GM12878 (cell line): ENCODE data around the gene SMPD2. TPM values are rescaled to one million over a fixed set of nuclear protein-coding genes. Genes with fewer than 3 reads are reported as not detected.
A peak's percentile ranks its signal among the peaks of the same experiment; 100 is the strongest.

Experiments used
- ASH2L ChIP-seq: fragments of 300-600, 200-600 bp; sonication (generic); IDR thresholded peaks from 2 replicates; pipeline ENCODE4 v1.6.1; 2017; ENCODE audit warnings: low read depth, mild to moderate bottlenecking, borderline replicate concordance
- ATF3 ChIP-seq: IDR thresholded peaks from 2 replicates; pipeline ENCODE4 v1.6.1; 2011; ENCODE audit warnings: low read depth, mild to moderate bottlenecking, low read length, moderate library complexity, borderline replicate concordance; ENCODE audit errors: extremely low read depth
- BACH1 ChIP-seq: fragments of 450-650 bp; IDR thresholded peaks from 2 replicates; pipeline ENCODE4 v1.6.1; 2017; ENCODE audit warnings: mild to moderate bottlenecking, borderline replicate concordance
- CEBPB ChIP-seq, 2 experiments: fragments of 150-350 bp in 1 of 2; IDR thresholded peaks; 2 replicates each; pipeline ENCODE4 v1.6.1; 2012 to 2014; ENCODE audit warnings: low read depth in 2 of 2, low read length in 2 of 2, borderline replicate concordance in 1 of 2, inconsistent platforms in 1 of 2
- E2F8 ChIP-seq: fragments of 450-650 bp; IDR thresholded peaks from 2 replicates; pipeline ENCODE4 v1.6.1; 2018; ENCODE audit warnings: mild to moderate bottlenecking, low read depth, moderate library complexity; ENCODE audit not compliant: partially characterized antibody
- ELK1 ChIP-seq: IDR thresholded peaks from 2 replicates; pipeline ENCODE4 v1.6.1; 2012; ENCODE audit warnings: low read depth, low read length, improper control_type of control experiment
- IKZF2 ChIP-seq, 2 experiments: fragments of 450-650 bp; IDR thresholded peaks; 2 replicates each; pipeline ENCODE4 v1.6.1; 2017; ENCODE audit warnings: mild to moderate bottlenecking in 2 of 2, moderate library complexity in 2 of 2
- MTA3 ChIP-seq: IDR thresholded peaks from 2 replicates; pipeline ENCODE4 v1.6.1; 2012; ENCODE audit warnings: low read length, inconsistent platforms, borderline replicate concordance
- POLR2A ChIP-seq: IDR thresholded peaks from 2 replicates; pipeline ENCODE4 v1.6.1; 2011; ENCODE audit warnings: low read depth, mild to moderate bottlenecking, low read length
- RAD21 ChIP-seq: IDR thresholded peaks from 2 replicates; pipeline ENCODE4 v1.6.1; 2011; ENCODE audit warnings: mild to moderate bottlenecking, low read depth, low read length, moderate library complexity; ENCODE audit not compliant: insufficient read depth
- RELA ChIP-seq: fragments of 450-650 bp; IDR thresholded peaks from 2 replicates; pipeline ENCODE4 v1.8.0; 2014; ENCODE audit warnings: borderline replicate concordance; ENCODE audit not compliant: partially characterized antibody
- YBX1 ChIP-seq: fragments of 450-650 bp; IDR thresholded peaks from 2 replicates; pipeline ENCODE4 v1.6.1; 2016; ENCODE audit warnings: antibody characterized with exemption
- polyA plus RNA-seq, 11 experiments: library from polyadenylated mRNA; depleted of rRNA in 4 of 11; unstranded in 6 of 11; stranded (reverse) in 5 of 11; fragments of >200 nt; fragmentation: Nextera tagmentation in 4 of 11; fragmentation: Illumina TruSeq in 1 of 11; extraction: Ambion mirVana in 4 of 11; extraction: Trizol in 1 of 11; gene quantifications; 1 replicate in 1 of 11; 2 replicates in 10 of 11; pipeline versions ENCODE4 v1.2.1 to v1.2.3, GENCODE V29; 2011 to 2016; ENCODE audit warnings: inconsistent platforms in 2 of 11, missing spikeins in 2 of 11, low read depth in 1 of 11
- total RNA-seq, 4 experiments: library from RNA; depleted of rRNA in 3 of 4; stranded (reverse); fragments of >200 nt in 3 of 4; fragmentation: Illumina TruSeq in 1 of 4; extraction: Trizol in 1 of 4; gene quantifications; 2 replicates each; pipeline versions ENCODE4 v1.2.1 to v1.2.3, GENCODE V29; 2013 to 2021
- TF ChIP-seq, protein P1 (sequence below): fragments of 450-650 bp; IDR thresholded peaks from 2 replicates; pipeline ENCODE4 v1.6.1; 2017; ENCODE audit warnings: mild to moderate bottlenecking, moderate library complexity
- TF ChIP-seq, protein P2 (sequence below): fragments of 450-650 bp; formaldehyde crosslinking; IDR thresholded peaks from 2 replicates; pipeline ENCODE4 v1.4.0; 2022; ENCODE audit warnings: mild to moderate bottlenecking, moderate library complexity
- TF ChIP-seq, protein P3 (sequence below): fragments of 450-650 bp; IDR thresholded peaks from 2 replicates; pipeline ENCODE4 v1.6.1; 2017; ENCODE audit warnings: mild to moderate bottlenecking

The SMPD2 gene
- total and polyA plus RNA-seq, 10 of the 15 experiments (the other 5 are each of a cell fraction or from before 2014, with no cell fraction given), result 0.06 to 15.4 (median 9.7) TPM

DNA sequence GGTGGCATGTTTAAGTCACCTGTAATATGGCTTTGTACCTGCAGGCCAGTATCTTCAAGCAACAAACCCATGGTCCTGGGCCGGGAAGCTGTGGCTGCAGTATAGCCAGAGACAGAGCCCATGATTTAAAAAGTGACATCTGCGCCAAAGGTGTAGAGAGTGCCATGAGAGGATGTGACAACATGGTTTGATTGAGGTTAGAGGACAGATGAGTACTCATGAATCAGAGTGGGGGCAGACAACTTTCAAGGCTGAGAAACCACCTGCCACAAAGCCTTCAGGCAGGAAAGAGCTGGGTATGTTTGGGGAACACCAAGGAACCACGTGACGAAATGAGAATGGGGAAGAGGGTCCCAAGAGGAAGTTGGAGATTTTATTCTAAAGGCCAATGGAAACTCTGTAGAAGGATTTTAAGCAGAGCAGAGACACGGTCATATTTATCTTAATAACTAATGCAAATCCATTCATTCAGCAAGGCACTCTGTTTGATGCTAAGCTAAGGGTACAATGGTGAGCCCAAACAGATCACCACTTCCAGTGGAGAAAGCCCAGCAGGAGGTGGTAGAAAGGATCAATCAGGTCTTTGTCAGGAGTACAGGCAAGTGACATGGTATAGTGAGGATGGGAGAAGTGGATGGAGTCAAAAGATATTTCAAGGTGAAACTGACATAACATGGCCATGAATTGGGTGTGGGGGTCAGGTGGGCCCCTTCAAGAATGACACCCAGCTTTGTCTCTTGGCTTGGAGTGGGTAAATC is 18.4 kb downstream of the SMPD2 start (continued):
- peak; percentile 82 to 85; a peak in 3 of 4 replicates for TF ChIP-seq IKZF2 (IDR thresholded peaks at IDR 0.05)
- TF ChIP-seq, protein P1, sequence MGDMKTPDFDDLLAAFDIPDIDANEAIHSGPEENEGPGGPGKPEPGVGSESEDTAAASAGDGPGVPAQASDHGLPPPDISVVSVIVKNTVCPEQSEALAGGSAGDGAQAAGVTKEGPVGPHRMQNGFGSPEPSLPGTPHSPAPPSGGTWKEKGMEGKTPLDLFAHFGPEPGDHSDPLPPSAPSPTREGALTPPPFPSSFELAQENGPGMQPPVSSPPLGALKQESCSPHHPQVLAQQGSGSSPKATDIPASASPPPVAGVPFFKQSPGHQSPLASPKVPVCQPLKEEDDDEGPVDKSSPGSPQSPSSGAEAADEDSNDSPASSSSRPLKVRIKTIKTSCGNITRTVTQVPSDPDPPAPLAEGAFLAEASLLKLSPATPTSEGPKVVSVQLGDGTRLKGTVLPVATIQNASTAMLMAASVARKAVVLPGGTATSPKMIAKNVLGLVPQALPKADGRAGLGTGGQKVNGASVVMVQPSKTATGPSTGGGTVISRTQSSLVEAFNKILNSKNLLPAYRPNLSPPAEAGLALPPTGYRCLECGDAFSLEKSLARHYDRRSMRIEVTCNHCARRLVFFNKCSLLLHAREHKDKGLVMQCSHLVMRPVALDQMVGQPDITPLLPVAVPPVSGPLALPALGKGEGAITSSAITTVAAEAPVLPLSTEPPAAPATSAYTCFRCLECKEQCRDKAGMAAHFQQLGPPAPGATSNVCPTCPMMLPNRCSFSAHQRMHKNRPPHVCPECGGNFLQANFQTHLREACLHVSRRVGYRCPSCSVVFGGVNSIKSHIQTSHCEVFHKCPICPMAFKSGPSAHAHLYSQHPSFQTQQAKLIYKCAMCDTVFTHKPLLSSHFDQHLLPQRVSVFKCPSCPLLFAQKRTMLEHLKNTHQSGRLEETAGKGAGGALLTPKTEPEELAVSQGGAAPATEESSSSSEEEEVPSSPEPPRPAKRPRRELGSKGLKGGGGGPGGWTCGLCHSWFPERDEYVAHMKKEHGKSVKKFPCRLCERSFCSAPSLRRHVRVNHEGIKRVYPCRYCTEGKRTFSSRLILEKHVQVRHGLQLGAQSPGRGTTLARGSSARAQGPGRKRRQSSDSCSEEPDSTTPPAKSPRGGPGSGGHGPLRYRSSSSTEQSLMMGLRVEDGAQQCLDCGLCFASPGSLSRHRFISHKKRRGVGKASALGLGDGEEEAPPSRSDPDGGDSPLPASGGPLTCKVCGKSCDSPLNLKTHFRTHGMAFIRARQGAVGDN, result peak; percentile 65
- TF ChIP-seq POLR2A, result no peak
- TF ChIP-seq, protein P2, sequence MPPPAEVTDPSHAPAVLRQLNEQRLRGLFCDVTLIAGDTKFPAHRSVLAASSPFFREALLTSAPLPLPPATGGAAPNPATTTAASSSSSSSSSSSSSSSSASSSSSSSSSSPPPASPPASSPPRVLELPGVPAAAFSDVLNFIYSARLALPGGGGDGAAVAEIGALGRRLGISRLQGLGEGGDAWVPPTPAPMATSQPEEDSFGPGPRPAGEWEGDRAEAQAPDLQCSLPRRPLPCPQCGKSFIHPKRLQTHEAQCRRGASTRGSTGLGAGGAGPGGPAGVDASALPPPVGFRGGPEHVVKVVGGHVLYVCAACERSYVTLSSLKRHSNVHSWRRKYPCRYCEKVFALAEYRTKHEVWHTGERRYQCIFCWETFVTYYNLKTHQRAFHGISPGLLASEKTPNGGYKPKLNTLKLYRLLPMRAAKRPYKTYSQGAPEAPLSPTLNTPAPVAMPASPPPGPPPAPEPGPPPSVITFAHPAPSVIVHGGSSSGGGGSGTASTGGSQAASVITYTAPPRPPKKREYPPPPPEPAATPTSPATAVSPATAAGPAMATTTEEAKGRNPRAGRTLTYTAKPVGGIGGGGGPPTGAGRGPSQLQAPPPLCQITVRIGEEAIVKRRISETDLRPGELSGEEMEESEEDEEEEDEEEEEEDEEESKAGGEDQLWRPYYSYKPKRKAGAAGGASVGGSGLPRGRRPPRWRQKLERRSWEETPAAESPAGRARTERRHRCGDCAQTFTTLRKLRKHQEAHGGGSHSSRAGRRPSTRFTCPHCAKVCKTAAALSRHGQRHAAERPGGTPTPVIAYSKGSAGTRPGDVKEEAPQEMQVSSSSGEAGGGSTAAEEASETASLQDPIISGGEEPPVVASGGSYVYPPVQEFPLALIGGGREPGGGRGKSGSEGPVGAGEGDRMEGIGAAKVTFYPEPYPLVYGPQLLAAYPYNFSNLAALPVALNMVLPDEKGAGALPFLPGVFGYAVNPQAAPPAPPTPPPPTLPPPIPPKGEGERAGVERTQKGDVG (CRISPR knock-in tag), result no peak
- TF ChIP-seq RAD21, result no peak
- TF ChIP-seq ASH2L, result no peak
- TF ChIP-seq ELK1, result no peak
- no peak for TF ChIP-seq YBX1
- TF ChIP-seq E2F8, result no peak
- TF ChIP-seq ATF3, result 0 out of 2 replicates have a peak, but pooled peaks have one; percentile 6
- no peak for TF ChIP-seq MTA3
- TF ChIP-seq BACH1, result no peak
- no peak for TF ChIP-seq RELA
- TF ChIP-seq CEBPB (IDR thresholded peaks at IDR 0.05; ENCODE audit: borderline replicate concordance in 1 of 2, low read depth in 2 of 2, low read length in 2 of 2), result no peak
- TF ChIP-seq, protein P3, sequence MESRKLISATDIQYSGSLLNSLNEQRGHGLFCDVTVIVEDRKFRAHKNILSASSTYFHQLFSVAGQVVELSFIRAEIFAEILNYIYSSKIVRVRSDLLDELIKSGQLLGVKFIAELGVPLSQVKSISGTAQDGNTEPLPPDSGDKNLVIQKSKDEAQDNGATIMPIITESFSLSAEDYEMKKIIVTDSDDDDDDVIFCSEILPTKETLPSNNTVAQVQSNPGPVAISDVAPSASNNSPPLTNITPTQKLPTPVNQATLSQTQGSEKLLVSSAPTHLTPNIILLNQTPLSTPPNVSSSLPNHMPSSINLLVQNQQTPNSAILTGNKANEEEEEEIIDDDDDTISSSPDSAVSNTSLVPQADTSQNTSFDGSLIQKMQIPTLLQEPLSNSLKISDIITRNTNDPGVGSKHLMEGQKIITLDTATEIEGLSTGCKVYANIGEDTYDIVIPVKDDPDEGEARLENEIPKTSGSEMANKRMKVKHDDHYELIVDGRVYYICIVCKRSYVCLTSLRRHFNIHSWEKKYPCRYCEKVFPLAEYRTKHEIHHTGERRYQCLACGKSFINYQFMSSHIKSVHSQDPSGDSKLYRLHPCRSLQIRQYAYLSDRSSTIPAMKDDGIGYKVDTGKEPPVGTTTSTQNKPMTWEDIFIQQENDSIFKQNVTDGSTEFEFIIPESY, result no peak
